GM18526 (cell line): Measurements from ENCODE around the gene RNU6-8.
A peak's percentile ranks its signal among the peaks of the same experiment; 100 is the strongest.

Experiments used
- POLR2A ChIP-seq: IDR thresholded peaks from 3 replicates; pipeline ENCODE4 v1.6.1; 2011; ENCODE audit not compliant: insufficient read length; ENCODE audit errors: extremely low read depth

RNU6-8 gene

GRCh38 chr14:32202998-32203882, at the start of gene RNU6-8:
RNU6-8 (minus strand) TSS chr14:32203269.
- peak; percentile 58 for TF ChIP-seq POLR2A

GRCh38 chr14:32252030-32252670, 49.1 kb upstream of the RNU6-8 start:
- no peak for TF ChIP-seq POLR2A

DNA sequence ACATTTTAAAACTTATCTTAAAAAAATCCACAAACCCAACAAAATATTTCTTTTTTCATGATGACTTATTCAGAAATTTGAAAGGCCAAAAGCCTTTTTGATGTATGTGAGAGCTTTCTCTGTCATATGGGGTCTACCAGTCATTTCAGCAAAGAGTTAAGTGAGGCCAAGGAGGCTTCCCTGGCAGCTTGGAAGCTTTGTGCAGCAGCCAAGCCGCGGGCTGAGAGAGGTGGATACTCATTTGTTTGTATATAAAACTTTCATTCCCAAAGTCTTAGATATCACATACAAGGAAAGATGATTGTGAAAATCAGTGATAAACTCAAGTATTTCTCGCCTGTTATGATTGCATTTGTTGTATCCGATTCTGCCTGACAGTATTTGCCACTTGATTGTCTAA, 48.5 kb upstream of the RNU6-8 start:
- TF ChIP-seq POLR2A, result no peak

- no peak for TF ChIP-seq POLR2A
Measured at GRCh38 chr14:32250681-32251080, 47.6 kb upstream of the RNU6-8 start.

- TF ChIP-seq POLR2A, result no peak
Measured at GRCh38 chr14:32249780-32250179, 46.7 kb upstream of the RNU6-8 start.

- TF ChIP-seq POLR2A, result no peak
Measured at GRCh38 chr14:32249371-32249770, 46.3 kb upstream of the RNU6-8 start.

GRCh38 chr14:32246751-32247150, 43.7 kb upstream of the RNU6-8 start:
- no peak for TF ChIP-seq POLR2A

GRCh38 chr14:32244404-32244803, 41.3 kb upstream of the RNU6-8 start:
- no peak for TF ChIP-seq POLR2A

- TF ChIP-seq POLR2A, result no peak
Measured at GRCh38 chr14:32233260-32233659, 30.2 kb upstream of the RNU6-8 start.

DNA sequence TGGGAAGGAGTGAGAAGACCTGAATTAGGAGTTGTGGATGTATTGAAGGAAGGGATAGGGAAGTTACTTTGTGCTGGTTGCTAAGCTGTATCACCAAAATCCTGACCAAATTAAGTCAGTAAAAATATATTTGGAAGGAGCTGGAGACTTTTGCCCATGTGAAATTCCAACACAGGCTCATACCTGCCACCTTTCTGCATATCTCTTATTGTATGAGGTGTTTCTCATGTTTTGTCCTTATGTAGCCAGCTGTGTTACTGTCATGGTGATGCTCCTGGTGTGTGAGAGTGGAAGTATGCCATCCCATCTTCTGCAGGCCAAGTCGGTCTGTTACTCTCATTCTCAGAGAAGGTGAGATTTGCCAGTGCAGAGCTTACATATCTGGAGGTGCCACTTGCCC, 29.4 kb upstream of the RNU6-8 start:
- TF ChIP-seq POLR2A, result no peak

DNA sequence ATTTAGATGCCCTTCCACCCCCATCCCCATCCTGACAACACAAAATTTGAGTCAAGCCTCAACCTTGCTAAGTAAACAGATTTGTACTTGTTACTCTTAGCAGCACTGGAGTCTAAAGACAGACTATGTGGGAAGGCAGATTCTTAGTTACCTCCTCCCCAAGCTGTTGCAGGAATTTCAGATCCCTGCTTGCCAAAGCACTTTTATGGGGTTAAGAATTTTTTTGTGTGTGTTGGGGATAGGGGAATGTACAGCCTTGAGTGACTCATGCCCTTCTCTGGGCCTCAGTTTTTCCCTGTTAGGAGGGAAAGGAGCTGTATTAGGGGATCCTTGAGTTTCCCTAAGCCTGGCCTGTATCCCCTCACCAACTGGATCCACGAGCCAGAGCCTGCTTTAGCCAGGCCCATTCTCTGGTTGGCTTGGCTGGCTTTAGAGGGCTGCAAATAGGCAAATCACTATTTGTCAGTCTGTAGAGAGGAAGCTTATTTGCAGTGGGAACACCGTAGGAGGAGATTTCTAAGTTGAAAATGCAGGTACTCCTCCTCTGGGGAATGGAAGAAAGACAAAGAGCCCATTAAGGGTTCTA, 27.7 kb upstream of the RNU6-8 start:
- TF ChIP-seq POLR2A, result no peak

GRCh38 chr14:32230181-32230580, 27.1 kb upstream of the RNU6-8 start:
- TF ChIP-seq POLR2A, result no peak

GRCh38 chr14:32226056-32226455, 23.0 kb upstream of the RNU6-8 start:
- no peak for TF ChIP-seq POLR2A

GRCh38 chr14:32225378-32225920, 22.4 kb upstream of the RNU6-8 start:
- no peak for TF ChIP-seq POLR2A

DNA sequence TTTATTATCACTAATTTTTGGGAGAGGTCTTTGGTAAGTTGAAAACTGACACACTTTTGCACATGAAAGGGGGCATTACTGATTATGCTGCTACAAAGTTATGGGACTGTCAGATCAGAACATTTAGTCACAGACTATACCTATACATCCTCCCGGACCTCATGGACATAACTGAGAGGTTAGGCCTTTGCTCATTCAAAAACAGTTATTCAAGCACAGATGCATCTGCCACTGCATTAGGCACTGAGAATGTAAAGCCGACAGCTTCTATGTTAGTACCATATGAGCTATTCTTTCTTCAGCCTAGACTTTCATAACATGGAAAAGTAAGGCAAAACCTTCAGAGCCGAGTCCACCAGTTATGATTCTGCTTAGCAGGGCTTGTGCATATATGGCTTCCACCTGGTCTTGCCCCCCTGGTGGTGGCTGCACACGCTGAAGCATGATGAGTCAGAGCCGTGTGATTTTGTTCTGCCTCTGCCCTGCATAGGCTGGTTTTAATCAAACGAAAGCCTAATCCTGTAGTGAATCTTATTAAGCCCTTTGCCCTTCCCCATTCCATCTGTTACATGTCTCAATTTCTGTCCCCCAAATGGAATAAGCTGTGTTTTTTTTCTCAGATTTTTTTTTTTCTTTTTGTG, 21.8 kb upstream of the RNU6-8 start:
- no peak for TF ChIP-seq POLR2A

GRCh38 chr14:32217301-32217700, 14.2 kb upstream of the RNU6-8 start:
- no peak for TF ChIP-seq POLR2A

DNA sequence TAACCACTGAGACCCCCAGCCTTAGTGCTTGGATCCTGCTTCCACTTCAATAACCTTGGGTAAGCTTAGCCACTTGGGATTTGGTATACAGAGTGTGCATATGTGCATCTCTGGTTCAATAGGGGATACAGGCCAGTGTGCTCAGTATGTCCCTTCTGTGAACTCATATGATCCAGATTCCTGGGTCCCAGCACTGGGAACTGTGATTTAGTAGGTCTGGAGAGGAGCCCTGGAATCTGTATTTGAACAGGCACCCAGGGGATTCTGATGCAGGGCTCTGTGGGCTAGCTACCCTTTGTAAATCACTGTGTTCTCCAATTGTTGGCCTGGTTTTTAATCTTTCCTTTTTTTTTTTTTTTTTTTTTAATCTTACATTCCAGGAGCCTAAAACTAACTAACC, 9.8 kb upstream of the RNU6-8 start:
- no peak for TF ChIP-seq POLR2A
